Lung (tissue), 12 donors: ENCODE measurements around the gene ABHD5. TPM values are rescaled to one million over a fixed set of nuclear protein-coding genes. Genes with fewer than 3 reads are reported as not detected.
"Not testable (repeated sequence)": the region's sequence is repeated elsewhere in the genome, so short reads cannot be mapped to it uniquely, and the experiment has no call there.

Experiments used
- ATAC-seq: fragments of 200-7000 bp; cut with Tn5 transposase; one replicate; pipeline ENCODE4 v1.9.1; 2020; ENCODE audit warnings: moderate number of reproducible peaks; ENCODE audit not compliant: insufficient read depth, low FRiP score
- DNase-seq, 3 donors: peaks; one replicate each; pipeline ENCODE4 v3.0.0-alpha.2; 2013 to 2017
- H3K27ac ChIP-seq, 2 donors: one replicate each; pipeline ENCODE4 v1.5.1; 2013; ENCODE audit warnings: mild to moderate bottlenecking in 2 of 2, moderate library complexity in 2 of 2, control low read depth in 1 of 2, inconsistent platforms in 1 of 2, low read depth in 1 of 2, low read length in 1 of 2
- H3K27me3 ChIP-seq, 3 donors: one replicate each; pipeline ENCODE4 v1.5.1; 2013; ENCODE audit warnings: low read length in 2 of 3; ENCODE audit not compliant: control insufficient read depth in 3 of 3, insufficient read depth in 3 of 3
- H3K36me3 ChIP-seq, 4 donors: one replicate each; pipeline ENCODE4 v1.5.1; 2013; ENCODE audit warnings: low read length in 4 of 4, mild to moderate bottlenecking in 1 of 4, moderate library complexity in 1 of 4; ENCODE audit not compliant: control insufficient read depth in 4 of 4, insufficient read depth in 4 of 4
- H3K4me1 ChIP-seq, 5 donors: one replicate each; pipeline ENCODE4 v1.5.1; 2013; ENCODE audit warnings: low read length in 5 of 5, mild to moderate bottlenecking in 2 of 5, moderate library complexity in 1 of 5; ENCODE audit not compliant: control insufficient read depth in 5 of 5, insufficient read depth in 5 of 5
- H3K4me3 ChIP-seq: one replicate; pipeline ENCODE4 v1.5.1; 2013; ENCODE audit warnings: mild to moderate bottlenecking, control low read depth, moderate library complexity
- H3K9ac ChIP-seq, 2 donors: one replicate each; pipeline ENCODE4 v1.5.1; 2013; ENCODE audit warnings: low read length in 2 of 2, control low read depth in 1 of 2; ENCODE audit not compliant: insufficient read depth in 1 of 2
- H3K9me3 ChIP-seq, 4 donors: one replicate each; pipeline ENCODE4 v1.5.1; 2013; ENCODE audit warnings: low read length in 3 of 4, mild to moderate bottlenecking in 1 of 4, moderate library complexity in 1 of 4; ENCODE audit not compliant: control insufficient read depth in 4 of 4, insufficient read depth in 3 of 4
- WGBS, 2 donors: extraction: QIAGEN DNeasy Blood & Tissue Kit; methylation state at CpG; one replicate each; pipeline ENCODE4 v1.1.7; 2013; 5-methylcytosine and 5-hydroxymethylcytosine counted together
- polyA plus RNA-seq, 2 donors: library from polyadenylated mRNA; stranded (reverse); fragments of 200-250 nt; gene quantifications; one replicate each; pipeline ENCODE4 v1.2.1, GENCODE V29; 2013
- total RNA-seq, 2 donors: library from RNA; depleted of rRNA in 1 of 2; stranded (reverse); fragments of >200 nt in 1 of 2; gene quantifications; one replicate each; pipeline ENCODE4 v1.2.1, GENCODE V29; 2014 to 2021
- TF ChIP-seq, protein P1 (sequence below): IDR thresholded peaks from 2 replicates; pipeline ENCODE4 v1.5.1; 2012; ENCODE audit warnings: mild to moderate bottlenecking; ENCODE audit errors: control extremely low read depth, extremely low read depth
- donor health status: control.
- donor health status: control.
- donor health status: Bipolar disorder and iron deficiency.
- donor health status: healthy.
- donor health status: DM: yes; HTN: yes; CAD: no.

Gene ABHD5
- total and polyA plus RNA-seq, 4 donors: 18.3 to 31.4 (median 30.9) TPM

DNA sequence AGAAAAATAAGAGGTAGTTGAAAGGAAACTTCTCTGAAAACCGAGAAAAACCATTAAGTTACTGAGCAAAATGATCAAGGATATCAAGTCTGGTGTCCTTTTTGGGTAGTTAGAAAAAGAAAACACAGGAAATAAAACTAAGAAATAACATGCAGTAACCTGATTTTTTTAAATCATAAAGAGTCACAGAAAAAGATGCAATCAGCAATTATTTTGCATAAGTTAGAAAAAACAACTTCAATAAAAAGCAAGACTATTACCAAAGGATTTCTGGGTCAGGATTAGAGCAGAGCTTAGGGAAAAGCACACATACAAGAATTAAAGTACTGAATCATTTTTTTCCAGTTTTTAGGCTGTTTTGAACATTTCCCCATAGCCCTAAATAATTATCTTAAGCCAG is 40.4 kb upstream of the ABHD5 start:
- Histone ChIP-seq H3K27me3 (no peaks in the 10 kb centered on the region), H3K4me1 (peaks cover 0 to 2% (median 0%) of the 10 kb centered on the region in 5 donors), H3K36me3 (no peaks in the 10 kb centered on the region), H3K27ac (no peak overlapping the region), H3K9ac (no peak overlapping the region), H3K4me3 (no peak overlapping the region), H3K9me3 (no peaks in the 10 kb centered on the region)
- no peak for ATAC-seq
- DNase-seq: no peak
- TF ChIP-seq, protein P1, sequence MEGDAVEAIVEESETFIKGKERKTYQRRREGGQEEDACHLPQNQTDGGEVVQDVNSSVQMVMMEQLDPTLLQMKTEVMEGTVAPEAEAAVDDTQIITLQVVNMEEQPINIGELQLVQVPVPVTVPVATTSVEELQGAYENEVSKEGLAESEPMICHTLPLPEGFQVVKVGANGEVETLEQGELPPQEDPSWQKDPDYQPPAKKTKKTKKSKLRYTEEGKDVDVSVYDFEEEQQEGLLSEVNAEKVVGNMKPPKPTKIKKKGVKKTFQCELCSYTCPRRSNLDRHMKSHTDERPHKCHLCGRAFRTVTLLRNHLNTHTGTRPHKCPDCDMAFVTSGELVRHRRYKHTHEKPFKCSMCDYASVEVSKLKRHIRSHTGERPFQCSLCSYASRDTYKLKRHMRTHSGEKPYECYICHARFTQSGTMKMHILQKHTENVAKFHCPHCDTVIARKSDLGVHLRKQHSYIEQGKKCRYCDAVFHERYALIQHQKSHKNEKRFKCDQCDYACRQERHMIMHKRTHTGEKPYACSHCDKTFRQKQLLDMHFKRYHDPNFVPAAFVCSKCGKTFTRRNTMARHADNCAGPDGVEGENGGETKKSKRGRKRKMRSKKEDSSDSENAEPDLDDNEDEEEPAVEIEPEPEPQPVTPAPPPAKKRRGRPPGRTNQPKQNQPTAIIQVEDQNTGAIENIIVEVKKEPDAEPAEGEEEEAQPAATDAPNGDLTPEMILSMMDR: no peak
- WGBS, 2 donors: 79 to 88% methylated on average over 1 of the region's 1 CpG

- H3K27ac ChIP-seq, DNase-seq, H3K4me1 ChIP-seq, H3K27me3 ChIP-seq, H3K4me3 ChIP-seq, H3K36me3 ChIP-seq, ATAC-seq, H3K9me3 ChIP-seq, H3K9ac ChIP-seq: not testable (repeated sequence)
- 96 to 97% methylated on average over 20 to 22 of the region's 22 CpGs for WGBS, 2 donors
Observed at GRCh38 chr3:43656390-43656789, 34.3 kb upstream of the ABHD5 start.

GRCh38 chr3:43659250-43659880 is 31.4 kb upstream of the ABHD5 start:
- H3K4me1 ChIP-seq: no peaks in the 10 kb centered on the region
- no peaks in the 10 kb centered on the region for H3K9me3 ChIP-seq
- no peak overlapping the region for H3K9ac ChIP-seq
- H3K36me3 ChIP-seq: no peaks in the 10 kb centered on the region
- H3K4me3 ChIP-seq: no peak overlapping the region
- TF ChIP-seq, protein P1: no peak
- H3K27ac ChIP-seq: no peak overlapping the region
- no peaks in the 10 kb centered on the region for H3K27me3 ChIP-seq
- ATAC-seq (no peak), DNase-seq (no peak)
- WGBS, 2 donors: 86 to 93% methylated on average over 13 of the region's 13 CpGs

GRCh38 chr3:43661376-43661775 is 29.4 kb upstream of the ABHD5 start:
- not testable (repeated sequence) for H3K27me3 ChIP-seq, H3K9ac ChIP-seq, DNase-seq, H3K4me3 ChIP-seq, ATAC-seq, H3K36me3 ChIP-seq, H3K9me3 ChIP-seq, H3K27ac ChIP-seq, H3K4me1 ChIP-seq
- WGBS, 2 donors: 91 to 96% methylated on average over 1 of the region's 1 CpG

DNA sequence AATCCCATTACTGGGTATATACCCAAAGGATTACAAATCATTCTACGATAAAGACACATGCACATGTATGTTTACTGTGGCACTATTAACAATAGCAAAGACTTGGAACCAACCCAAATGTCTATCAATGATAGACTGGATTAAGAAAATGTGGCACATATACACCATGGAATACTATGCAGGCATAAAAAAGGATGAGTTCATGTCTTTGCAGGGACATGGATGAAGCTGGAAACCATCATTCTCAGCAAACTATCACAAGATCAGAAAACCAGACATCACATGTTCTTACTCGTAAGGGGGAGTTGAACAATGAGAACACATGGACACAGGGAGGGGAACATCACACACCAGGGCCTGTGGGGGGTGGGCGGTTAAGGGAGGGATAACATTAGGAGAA is 25.7 kb upstream of the ABHD5 start:
- not testable (repeated sequence) for H3K4me3 ChIP-seq, ATAC-seq, H3K9me3 ChIP-seq, H3K36me3 ChIP-seq, DNase-seq, H3K4me1 ChIP-seq, H3K27me3 ChIP-seq, H3K27ac ChIP-seq, H3K9ac ChIP-seq
- 96 to 97% methylated on average over 3 of the region's 3 CpGs for WGBS, 2 donors
